ENCODE measurements around the gene SMAD3.

- TF ChIP-seq CTCF (tag by site-specific recombination; IDR thresholded peaks at IDR 0.05) (no peak), ZNF639 (tag by site-specific recombination; IDR thresholded peaks at IDR 0.05) (no peak), KLF9 (tag by site-specific recombination; IDR thresholded peaks at IDR 0.05; ENCODE audit: low read depth) (no peak), REST (tag by site-specific recombination; IDR thresholded peaks at IDR 0.05) (no peak), ZNF274 (IDR thresholded peaks at IDR 0.05; ENCODE audit: low read length) (no peak), ZNF274 (tag by site-specific recombination; IDR thresholded peaks at IDR 0.05; ENCODE audit: borderline replicate concordance) (no peak), ZNF26 (tag by site-specific recombination; IDR thresholded peaks at IDR 0.05) (no peak), ZNF19 (tag by site-specific recombination; IDR thresholded peaks at IDR 0.05; ENCODE audit: low read depth) (no peak), YY1 (tag by site-specific recombination; IDR thresholded peaks at IDR 0.05) (no peak), PBX3 (CRISPR knock-in tag; IDR thresholded peaks at IDR 0.05) (no peak), ZNF146 (tag by site-specific recombination; IDR thresholded peaks at IDR 0.05) (no peak), ZNF23 (tag by site-specific recombination; IDR thresholded peaks at IDR 0.05; ENCODE audit: borderline replicate concordance) (no peak)
- TF ChIP-seq, protein P1, sequence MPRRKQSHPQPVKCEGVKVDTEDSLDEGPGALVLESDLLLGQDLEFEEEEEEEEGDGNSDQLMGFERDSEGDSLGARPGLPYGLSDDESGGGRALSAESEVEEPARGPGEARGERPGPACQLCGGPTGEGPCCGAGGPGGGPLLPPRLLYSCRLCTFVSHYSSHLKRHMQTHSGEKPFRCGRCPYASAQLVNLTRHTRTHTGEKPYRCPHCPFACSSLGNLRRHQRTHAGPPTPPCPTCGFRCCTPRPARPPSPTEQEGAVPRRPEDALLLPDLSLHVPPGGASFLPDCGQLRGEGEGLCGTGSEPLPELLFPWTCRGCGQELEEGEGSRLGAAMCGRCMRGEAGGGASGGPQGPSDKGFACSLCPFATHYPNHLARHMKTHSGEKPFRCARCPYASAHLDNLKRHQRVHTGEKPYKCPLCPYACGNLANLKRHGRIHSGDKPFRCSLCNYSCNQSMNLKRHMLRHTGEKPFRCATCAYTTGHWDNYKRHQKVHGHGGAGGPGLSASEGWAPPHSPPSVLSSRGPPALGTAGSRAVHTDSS (tag by site-specific recombination; IDR thresholded peaks at IDR 0.05), result no peak
- TF ChIP-seq, protein P2, sequence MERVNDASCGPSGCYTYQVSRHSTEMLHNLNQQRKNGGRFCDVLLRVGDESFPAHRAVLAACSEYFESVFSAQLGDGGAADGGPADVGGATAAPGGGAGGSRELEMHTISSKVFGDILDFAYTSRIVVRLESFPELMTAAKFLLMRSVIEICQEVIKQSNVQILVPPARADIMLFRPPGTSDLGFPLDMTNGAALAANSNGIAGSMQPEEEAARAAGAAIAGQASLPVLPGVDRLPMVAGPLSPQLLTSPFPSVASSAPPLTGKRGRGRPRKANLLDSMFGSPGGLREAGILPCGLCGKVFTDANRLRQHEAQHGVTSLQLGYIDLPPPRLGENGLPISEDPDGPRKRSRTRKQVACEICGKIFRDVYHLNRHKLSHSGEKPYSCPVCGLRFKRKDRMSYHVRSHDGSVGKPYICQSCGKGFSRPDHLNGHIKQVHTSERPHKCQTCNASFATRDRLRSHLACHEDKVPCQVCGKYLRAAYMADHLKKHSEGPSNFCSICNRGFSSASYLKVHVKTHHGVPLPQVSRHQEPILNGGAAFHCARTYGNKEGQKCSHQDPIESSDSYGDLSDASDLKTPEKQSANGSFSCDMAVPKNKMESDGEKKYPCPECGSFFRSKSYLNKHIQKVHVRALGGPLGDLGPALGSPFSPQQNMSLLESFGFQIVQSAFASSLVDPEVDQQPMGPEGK (tag by site-specific recombination; IDR thresholded peaks at IDR 0.05), result no peak
These were observed 9.5 kb downstream of the SMAD3 start for GRCh38 chr15:67074886-67075229.
